HCT116 (cell line): ENCODE measurements around the gene TNIK. TPM values are rescaled to one million over a fixed set of nuclear protein-coding genes. Genes with fewer than 3 reads are reported as not detected.
A peak's percentile ranks its signal among the peaks of the same experiment; 100 is the strongest.

ENCODE experiments used
- ATAC-seq: fragments of 200-7000 bp; cut with Tn5 transposase; 2 replicates; pipeline ENCODE4 v1.9.1; 2020; ENCODE audit warnings: mild to moderate bottlenecking, moderate library complexity
- BruUV-seq: library from RNA; stranded (reverse); fragments of 400-500 nt; replicated peaks from 2 replicates; lab custom pipeline; 2021; lab: Mats Ljungman, UMichigan
- CTCF ChIA-PET: fragments of 300-600 bp; sonication (Branson Sonifier 250); formaldehyde crosslinking; loops from one replicate; lab custom pipeline; 2021; ENCODE audit warnings: antibody characterized with exemption; lab: Charles Lee
- POLR2A ChIA-PET: fragments of 300-600, 350-600 bp; sonication (Branson Sonifier 250); formaldehyde crosslinking; loops from one replicate; lab custom pipeline; 2021; ENCODE audit warnings: antibody characterized with exemption; lab: Charles Lee
- RAD21 ChIA-PET, 2 experiments: fragments of 300-600 bp; sonication (Branson Sonifier 250); formaldehyde crosslinking; loops; one replicate each; lab custom pipeline; 2023; ENCODE audit warnings: low total read pairs in 2 of 2; ENCODE audit not compliant: uncharacterized antibody in 2 of 2, unreplicated experiment in 2 of 2, low non-redundant PET in 1 of 2; lab: Charles Lee
- DNase-seq: peaks from one replicate; pipeline ENCODE4 v3.0.0-alpha.2; 2010; ENCODE audit warnings: low read depth, low spot score
- H2AFZ ChIP-seq: fragments of 200-600 bp; shearing (Covaris generic), sonication (generic); 2 replicates; pipeline ENCODE4 v1.6.1; 2017; ENCODE audit warnings: low read depth, mixed run types, mixed read lengths, antibody characterized with exemption, low read length; ENCODE audit not compliant: poor library complexity, severe bottlenecking
- H3K27ac ChIP-seq: 2 replicates; pipeline ENCODE4 v1.5.1; 2012; ENCODE audit warnings: low read depth, low read length
- H3K27me3 ChIP-seq: fragments of 200-600 bp; sonication (generic); 2 replicates; pipeline ENCODE4 v1.6.1; 2016; ENCODE audit warnings: mixed run types, low read length, mixed read lengths; ENCODE audit not compliant: insufficient read depth
- H3K36me3 ChIP-seq, 2 experiments: fragments of 200-500 bp in 1 of 2; fragments of 200-600 bp in 1 of 2; sonication (Bioruptor generic) in 1 of 2; sonication (generic) in 1 of 2; 2 replicates each; pipeline versions ENCODE4 v1.5.1 to v1.6.1; 2014 to 2016; ENCODE audit warnings: low read length in 2 of 2, inconsistent platforms in 1 of 2, mixed read lengths in 1 of 2, mixed run types in 1 of 2; ENCODE audit not compliant: insufficient read depth in 2 of 2, control insufficient read depth in 1 of 2
- H3K4me1 ChIP-seq, 2 experiments: fragments of 200-600 bp in 1 of 2; sonication (generic) in 1 of 2; 2 replicates each; pipeline versions ENCODE4 v1.5.1 to v1.6.1; 2012 to 2017; ENCODE audit warnings: low read length in 2 of 2, inconsistent platforms in 1 of 2, mild to moderate bottlenecking in 1 of 2, mixed read lengths in 1 of 2, mixed run types in 1 of 2, moderate library complexity in 1 of 2; ENCODE audit not compliant: insufficient read depth in 2 of 2, control insufficient read depth in 1 of 2
- H3K4me2 ChIP-seq: fragments of 200-600 bp; sonication (generic); 2 replicates; pipeline ENCODE4 v1.6.1; 2017; ENCODE audit warnings: mixed run types, low read length, mixed read lengths
- H3K4me3 ChIP-seq, 2 experiments: fragments of 200-600 bp in 1 of 2; sonication (generic) in 1 of 2; replicated peaks in 1 of 2; 2 replicates each; pipeline ENCODE4 v1.5.1; 2011 to 2016; ENCODE audit warnings: low read length in 2 of 2, control low read depth in 1 of 2, low read depth in 1 of 2, mild to moderate bottlenecking in 1 of 2, mixed read lengths in 1 of 2, mixed run types in 1 of 2
- H3K79me2 ChIP-seq: fragments of 200-600 bp; sonication (generic); 2 replicates; pipeline ENCODE4 v1.6.1; 2017; ENCODE audit warnings: mild to moderate bottlenecking, mixed run types, low read length, moderate library complexity, mixed read lengths; ENCODE audit not compliant: insufficient read depth
- H3K9ac ChIP-seq: fragments of 200-600 bp; sonication (generic); 2 replicates; pipeline ENCODE4 v1.6.1; 2016; ENCODE audit warnings: low read length, mixed read lengths
- H3K9me2 ChIP-seq: fragments of 200-600 bp; sonication (generic), shearing (Covaris generic); 2 replicates; pipeline ENCODE4 v1.6.1; 2017; ENCODE audit warnings: mixed run types, mild to moderate bottlenecking, moderate library complexity; ENCODE audit not compliant: insufficient read depth
- H3K9me3 ChIP-seq, 2 experiments: fragments of 200-500 bp in 1 of 2; fragments of 200-600 bp in 1 of 2; sonication (Bioruptor generic) in 1 of 2; sonication (generic) in 1 of 2; 2 replicates each; pipeline ENCODE4 v1.6.1; 2014 to 2017; ENCODE audit warnings: low read length in 2 of 2, mixed read lengths in 2 of 2, inconsistent platforms in 1 of 2, low read depth in 1 of 2, mild to moderate bottlenecking in 1 of 2, mixed run types in 1 of 2, moderate library complexity in 1 of 2; ENCODE audit not compliant: control insufficient read depth in 1 of 2, insufficient read depth in 1 of 2
- H4K20me1 ChIP-seq: fragments of 200-600 bp; sonication (generic), shearing (Covaris generic); 2 replicates; pipeline ENCODE4 v1.6.1; 2017; ENCODE audit warnings: mixed run types, mild to moderate bottlenecking, moderate library complexity; ENCODE audit not compliant: insufficient read depth
- ATF3 ChIP-seq: IDR thresholded peaks from 2 replicates; pipeline ENCODE4 v1.6.1; 2012
- CBX3 ChIP-seq: IDR thresholded peaks from 2 replicates; pipeline ENCODE4 v1.6.1; 2012; ENCODE audit warnings: low read depth
- CEBPB ChIP-seq: IDR thresholded peaks from 2 replicates; pipeline ENCODE4 v1.6.1; 2012; ENCODE audit warnings: low read depth
- EGR1 ChIP-seq: IDR thresholded peaks from 2 replicates; pipeline ENCODE4 v1.6.1; 2012; ENCODE audit warnings: low read depth
- ELF1 ChIP-seq: IDR thresholded peaks from 2 replicates; pipeline ENCODE4 v1.6.1; 2012; ENCODE audit warnings: low read depth, borderline replicate concordance
- EZH2 ChIP-seq: fragments of 200-600 bp; sonication (generic); IDR thresholded peaks from 2 replicates; pipeline ENCODE4 v1.6.1; 2017; ENCODE audit warnings: antibody characterized with exemption, mixed run types
- FOSL1 ChIP-seq: IDR thresholded peaks from 2 replicates; pipeline ENCODE4 v1.6.1; 2012; ENCODE audit warnings: low read depth
- JUND ChIP-seq: IDR thresholded peaks from 2 replicates; pipeline ENCODE4 v1.6.1; 2012
- POLR2AphosphoS5 ChIP-seq: IDR thresholded peaks from 2 replicates; pipeline ENCODE4 v1.6.1; 2011; ENCODE audit warnings: mild to moderate bottlenecking, low read depth, low read length, moderate library complexity
- RAD21 ChIP-seq: IDR thresholded peaks from 2 replicates; pipeline ENCODE4 v1.6.1; 2012; ENCODE audit warnings: low read depth, mild to moderate bottlenecking
- SIN3A ChIP-seq: IDR thresholded peaks from 2 replicates; pipeline ENCODE4 v1.6.1; 2012; ENCODE audit warnings: low read depth
- SRF ChIP-seq: IDR thresholded peaks from 2 replicates; pipeline ENCODE4 v1.6.1; 2012; ENCODE audit warnings: low read depth
- TCF7L2 ChIP-seq: IDR thresholded peaks from 2 replicates; pipeline ENCODE4 v1.7.0; 2011; ENCODE audit warnings: borderline replicate concordance, inconsistent platforms; ENCODE audit not compliant: insufficient read depth, insufficient read length; ENCODE audit errors: extremely low read depth
- ZBTB33 ChIP-seq: IDR thresholded peaks from 2 replicates; pipeline ENCODE4 v1.6.1; 2011; ENCODE audit warnings: mild to moderate bottlenecking, low read length, moderate library complexity; ENCODE audit not compliant: insufficient replicate concordance; ENCODE audit errors: extremely low read depth
- ZFX ChIP-seq: fragments of 450-650 bp; IDR thresholded peaks from 2 replicates; pipeline ENCODE4 v1.6.1; 2017
- ZNF274 ChIP-seq: fragments of 200-500 bp; sonication (Bioruptor generic); IDR thresholded peaks from 2 replicates; pipeline ENCODE4 v1.6.1; 2014; ENCODE audit warnings: mild to moderate bottlenecking, low read depth, low read length, inconsistent platforms
- intact Hi-C: fragments of 100-400 bp; cut with micrococcal nuclease; formaldehyde crosslinking; loops from 2 replicates; pipeline ENCODE4 v1.10.0; 2022
- total RNA-seq: library from RNA; stranded (reverse); gene quantifications from one replicate; pipeline ENCODE4 v1.2.1, GENCODE V29; 2021; ENCODE audit not compliant: unreplicated experiment
- TF ChIP-seq, protein P1 (sequence below), 3 experiments: fragments of 200-600 bp in 1 of 3; sonication (generic) in 1 of 3; IDR thresholded peaks in 2 of 3; conservative IDR thresholded peaks in 1 of 3; 2 replicates each; pipeline ENCODE4 v1.5.1; 2012 to 2017; ENCODE audit warnings: low read depth in 2 of 3, low read length in 2 of 3, antibody characterized with exemption in 1 of 3, borderline replicate concordance in 1 of 3, control low read depth in 1 of 3, mild to moderate bottlenecking in 1 of 3, mixed read lengths in 1 of 3, mixed run types in 1 of 3, moderate library complexity in 1 of 3; ENCODE audit not compliant: insufficient read depth in 1 of 3

TNIK gene
- total RNA-seq, 1 experiment from 2014 or later = 24.1 TPM

GRCh38 chr3:171255236-171255806 lies 204.9 kb downstream of the TNIK start:
- H3K36me3 ChIP-seq = no peaks in the 10 kb centered on the region
- H3K4me1 ChIP-seq = peaks cover 58 to 59% of the 10 kb centered on the region in 2 experiments
- no peak for TF ChIP-seq RAD21
- peak; percentile 79 for TF ChIP-seq TCF7L2
- no peak for TF ChIP-seq ELF1
- no peak for TF ChIP-seq EGR1
- TF ChIP-seq SIN3A = no peak
- 0 out of 2 replicates have a peak, but pooled peaks have one; percentile 25 for TF ChIP-seq JUND
- no peak for TF ChIP-seq CBX3
- no peak for TF ChIP-seq ZFX
- no peak for TF ChIP-seq ZNF274
- 0 out of 2 replicates have a peak, but pooled peaks have one; percentile 18 for TF ChIP-seq SRF
- TF ChIP-seq EZH2 = no peak
- TF ChIP-seq ZBTB33 = no peak
- TF ChIP-seq, protein P1, sequence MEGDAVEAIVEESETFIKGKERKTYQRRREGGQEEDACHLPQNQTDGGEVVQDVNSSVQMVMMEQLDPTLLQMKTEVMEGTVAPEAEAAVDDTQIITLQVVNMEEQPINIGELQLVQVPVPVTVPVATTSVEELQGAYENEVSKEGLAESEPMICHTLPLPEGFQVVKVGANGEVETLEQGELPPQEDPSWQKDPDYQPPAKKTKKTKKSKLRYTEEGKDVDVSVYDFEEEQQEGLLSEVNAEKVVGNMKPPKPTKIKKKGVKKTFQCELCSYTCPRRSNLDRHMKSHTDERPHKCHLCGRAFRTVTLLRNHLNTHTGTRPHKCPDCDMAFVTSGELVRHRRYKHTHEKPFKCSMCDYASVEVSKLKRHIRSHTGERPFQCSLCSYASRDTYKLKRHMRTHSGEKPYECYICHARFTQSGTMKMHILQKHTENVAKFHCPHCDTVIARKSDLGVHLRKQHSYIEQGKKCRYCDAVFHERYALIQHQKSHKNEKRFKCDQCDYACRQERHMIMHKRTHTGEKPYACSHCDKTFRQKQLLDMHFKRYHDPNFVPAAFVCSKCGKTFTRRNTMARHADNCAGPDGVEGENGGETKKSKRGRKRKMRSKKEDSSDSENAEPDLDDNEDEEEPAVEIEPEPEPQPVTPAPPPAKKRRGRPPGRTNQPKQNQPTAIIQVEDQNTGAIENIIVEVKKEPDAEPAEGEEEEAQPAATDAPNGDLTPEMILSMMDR (IDR thresholded peaks at IDR 0.05 in 2 of 3, conservative IDR thresholded peaks at IDR 0.05 in 1 of 3; ENCODE audit: borderline replicate concordance in 1 of 3, insufficient read depth in 1 of 3, low read depth in 2 of 3, low read length in 2 of 3) = no peak
- TF ChIP-seq POLR2AphosphoS5 = no peak
- TF ChIP-seq ATF3 = no peak
- no peak for TF ChIP-seq FOSL1
- TF ChIP-seq CEBPB = 0 out of 2 replicates have a peak, but pooled peaks have one; percentile 21
- RAD21 ChIA-PET = interaction anchor here in 1 of 2 experiments (0.6 kb wide), 1 partner anchor 19 kb away, joined by 3 read pairs; no protein-coding TSS in a partner anchor
- H3K79me2 ChIP-seq = no peaks in the 10 kb centered on the region
- peak overlapping the region; percentile 10 for H2AFZ ChIP-seq
- H3K9me3 ChIP-seq = no peaks in the 10 kb centered on the region
- peak overlapping the region; percentile 61 for H3K4me2 ChIP-seq
- intact Hi-C loops = loop anchor here (5.0 kb wide), 1 partner anchor 63 kb away; no protein-coding TSS in a partner anchor
- CTCF ChIA-PET = no interaction called here
- no peak overlapping the region for H3K9ac ChIP-seq
- BruUV-seq = no TSS peak
- no peak for DNase-seq
- POLR2A ChIA-PET = no interaction called here
- H3K9me2 ChIP-seq = no peaks in the 10 kb centered on the region
- peak; percentile 43 for ATAC-seq
- peak overlapping the region; percentile 76 for H3K27ac ChIP-seq
- no peaks in the 10 kb centered on the region for H3K27me3 ChIP-seq
- no peaks in the 10 kb centered on the region for H4K20me1 ChIP-seq
- H3K4me3 ChIP-seq = no peak overlapping the region
